ENCODE results near the gene CLDN12.

GRCh38 chr7:90413185-90413528 lies 9.9 kb downstream of the CLDN12 start:
- TF ChIP-seq CTCF (IDR thresholded peaks at IDR 0.05; ENCODE audit: low read depth, low read length) (no peak), POLR2A (IDR thresholded peaks at IDR 0.05; ENCODE audit: extremely low read depth, insufficient read length) (no peak), MYC (IDR thresholded peaks at IDR 0.05; ENCODE audit: low read depth, low read length) (no peak)

Data from NB4 (cell line).